GM19372 (cell line): Measurements from ENCODE around the gene KCNA2.

Source experiments
- ATAC-seq: cut with Tn5 transposase; IDR thresholded peaks from one replicate; pipeline ENCODE4 v1.9.1; 2021; ENCODE audit warnings: mild to moderate bottlenecking, low read depth, moderate library complexity; ENCODE audit not compliant: unreplicated experiment

The KCNA2 gene

GRCh38 chr1:110605901-110606656, at the start of gene KCNA2:
Gene KCNA2, minus strand, starts transcription at chr1:110606358. Its CDS starts 1,576 bp downstream, at chr1:110604782.
- no peak for ATAC-seq

GRCh38 chr1:110650609-110651008, 44.5 kb upstream of the KCNA2 start:
- no peak for ATAC-seq

GRCh38 chr1:110648417-110648816, 42.3 kb upstream of the KCNA2 start:
- no peak for ATAC-seq

- ATAC-seq = no peak
Measured at GRCh38 chr1:110647254-110647891, 41.2 kb upstream of the KCNA2 start.

- ATAC-seq = no peak
Measured at GRCh38 chr1:110645821-110646735, 39.9 kb upstream of the KCNA2 start.

GRCh38 chr1:110645211-110645610, 39.1 kb upstream of the KCNA2 start:
- ATAC-seq = no peak

- no peak for ATAC-seq
Measured at GRCh38 chr1:110643879-110644472, 37.8 kb upstream of the KCNA2 start.

- ATAC-seq = no peak
Measured at GRCh38 chr1:110639724-110640386, 33.7 kb upstream of the KCNA2 start.

GRCh38 chr1:110638556-110638955, 32.4 kb upstream of the KCNA2 start:
- no peak for ATAC-seq

GRCh38 chr1:110638058-110638457, 31.9 kb upstream of the KCNA2 start:
- ATAC-seq = no peak

- no peak for ATAC-seq
Measured at GRCh38 chr1:110637475-110637874, 31.3 kb upstream of the KCNA2 start.

- no peak for ATAC-seq
Measured at GRCh38 chr1:110636149-110636935, 30.2 kb upstream of the KCNA2 start.

- no peak for ATAC-seq
Measured at GRCh38 chr1:110635434-110635833, 29.3 kb upstream of the KCNA2 start.

- peak; percentile 57 for ATAC-seq
Measured at GRCh38 chr1:110634455-110635311, 28.5 kb upstream of the KCNA2 start.

- ATAC-seq = no peak
Measured at GRCh38 chr1:110634086-110634454, 27.9 kb upstream of the KCNA2 start.

GRCh38 chr1:110633646-110634030, 27.5 kb upstream of the KCNA2 start:
- no peak for ATAC-seq

GRCh38 chr1:110631836-110632620, 25.9 kb upstream of the KCNA2 start:
- no peak for ATAC-seq
